Stimulated activated CD4-positive, alpha-beta T cell treated with anti-CD3 and anti-CD28 coated beads, Interleukin-2, amount 100 ng/mL, for 24 hours (primary cell): ENCODE measurements around the gene SOX12.

ENCODE experiments used
- DNase-seq, 2 donors: peaks; one replicate each; pipeline ENCODE4 v3.0.0-alpha.2; 2020

The SOX12 gene

GRCh38 chr20:301886-302848 lies 23.2 kb upstream of the SOX12 start:
- DNase-seq: no peak

- DNase-seq: no peak
Observed at GRCh38 chr20:305745-306144, 19.6 kb upstream of the SOX12 start.

GRCh38 chr20:308427-309038 lies 16.8 kb upstream of the SOX12 start:
- DNase-seq: no peak

- DNase-seq: no peak
Observed at GRCh38 chr20:309306-309840, 16.0 kb upstream of the SOX12 start.

- DNase-seq: peak; percentile 81 to 90
Observed at GRCh38 chr20:309841-310644, 15.3 kb upstream of the SOX12 start.

GRCh38 chr20:310645-311044 lies 14.7 kb upstream of the SOX12 start:
- no peak for DNase-seq

GRCh38 chr20:311609-312008 lies 13.7 kb upstream of the SOX12 start:
- no peak for DNase-seq

- no peak for DNase-seq
Observed at GRCh38 chr20:312067-312466, 13.3 kb upstream of the SOX12 start.

- DNase-seq: no peak
Observed at GRCh38 chr20:312866-313265, 12.5 kb upstream of the SOX12 start.

- no peak for DNase-seq
Observed at GRCh38 chr20:313402-313801, 11.9 kb upstream of the SOX12 start.

- DNase-seq: no peak
Observed at GRCh38 chr20:313948-314347, 11.4 kb upstream of the SOX12 start.

GRCh38 chr20:316316-317068 lies 8.9 kb upstream of the SOX12 start:
- DNase-seq: no peak

- peak; percentile 92 to 96 for DNase-seq
Observed at GRCh38 chr20:324177-325044, 941 bp upstream of the SOX12 start.

GRCh38 chr20:325889-326644 lies 715 bp downstream of the SOX12 start:
- DNase-seq: peak; percentile 51 to 60

GRCh38 chr20:326645-327185 lies 1.4 kb downstream of the SOX12 start:
- DNase-seq: no peak

GRCh38 chr20:327186-328026 lies 2.1 kb downstream of the SOX12 start:
- peak; percentile 65 to 77 for DNase-seq

- DNase-seq: no peak
Observed at GRCh38 chr20:328027-328974, 2.9 kb downstream of the SOX12 start.
